ENCODE results near the gene FAM151A.

Gene FAM151A

DNA sequence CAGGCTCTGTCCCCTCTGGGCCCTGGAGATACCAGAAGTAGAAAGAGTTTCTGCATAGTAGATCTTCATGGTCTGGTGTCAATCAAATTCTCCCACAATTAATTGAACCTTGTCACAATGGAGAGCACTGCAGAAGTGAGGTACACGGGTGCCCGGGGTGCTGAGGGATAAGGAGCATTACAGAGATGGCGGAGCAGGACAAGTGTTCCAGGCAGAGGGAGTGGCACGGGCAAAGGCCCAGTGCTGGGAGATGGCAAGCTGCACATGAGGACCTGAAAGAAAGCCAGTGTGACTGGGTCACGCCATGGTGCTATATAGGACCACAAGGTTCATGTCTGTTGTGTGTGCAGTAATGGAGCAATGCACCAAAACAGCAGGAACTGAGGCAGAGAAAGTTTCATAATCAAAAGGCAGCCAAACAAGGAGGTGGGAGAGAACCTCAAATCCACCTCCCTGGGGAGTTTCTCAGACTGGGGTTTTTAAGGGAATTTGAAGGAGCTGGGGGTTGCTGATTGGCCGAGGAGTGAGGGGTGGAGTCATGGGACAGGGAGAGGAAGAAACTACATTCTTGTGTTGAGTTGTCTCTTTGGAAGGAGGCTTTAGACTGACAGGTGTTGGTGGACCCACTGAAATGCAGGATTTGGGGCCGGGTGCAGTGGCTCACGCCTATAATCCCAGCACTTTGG, 47.6 kb downstream of the FAM151A start:
- no peak for DNase-seq

DNA sequence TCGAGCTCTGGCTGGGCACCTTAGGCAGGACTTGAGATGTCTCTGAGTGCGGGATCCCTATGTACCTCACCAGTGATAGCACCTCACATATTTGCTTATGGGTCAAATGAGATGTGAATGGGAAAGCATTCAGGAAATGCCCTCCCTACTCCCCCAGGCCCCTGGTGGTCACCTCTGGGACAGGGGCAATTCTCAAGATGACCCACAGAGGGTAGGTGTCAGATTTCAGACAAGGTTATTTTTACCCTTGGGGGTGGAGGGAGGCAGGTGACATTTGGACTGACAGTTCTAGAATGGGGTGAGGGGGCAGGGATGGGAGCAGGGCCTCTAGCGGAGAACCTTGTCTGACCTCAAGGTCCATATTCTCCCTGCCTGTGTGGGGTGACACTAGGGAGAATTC, 48.2 kb downstream of the FAM151A start:
- no peak for DNase-seq

DNA sequence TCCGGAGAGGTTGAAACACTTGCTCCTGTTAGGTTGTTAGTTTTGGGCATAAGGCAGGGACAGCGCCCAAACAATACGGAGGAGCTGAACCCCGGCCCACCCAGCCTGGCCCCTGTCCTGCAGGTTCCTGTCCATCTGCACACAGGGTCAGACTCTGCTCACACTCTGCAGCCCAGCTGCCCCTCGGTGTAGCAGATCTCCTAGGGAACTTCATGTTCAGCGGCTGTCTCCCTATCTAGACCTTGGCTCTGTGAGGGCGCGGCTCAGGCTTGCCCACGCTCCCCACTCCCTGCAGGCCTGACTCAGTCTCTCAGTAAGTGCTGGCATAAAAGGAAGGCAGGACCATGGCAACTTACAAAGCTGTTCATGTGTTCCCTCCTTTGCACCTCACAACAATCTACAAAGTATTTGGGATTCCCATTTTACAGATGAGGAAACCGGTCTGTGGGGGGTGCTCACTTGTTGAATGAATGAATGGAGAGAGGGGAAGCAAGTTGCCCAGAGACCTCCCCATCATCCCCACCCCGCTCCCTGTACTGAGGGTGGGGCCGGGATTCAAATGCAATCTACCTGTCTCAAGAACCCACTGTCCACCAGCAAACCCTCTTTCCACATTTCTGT, 49.1 kb downstream of the FAM151A start:
- DNase-seq = no peak

DNA sequence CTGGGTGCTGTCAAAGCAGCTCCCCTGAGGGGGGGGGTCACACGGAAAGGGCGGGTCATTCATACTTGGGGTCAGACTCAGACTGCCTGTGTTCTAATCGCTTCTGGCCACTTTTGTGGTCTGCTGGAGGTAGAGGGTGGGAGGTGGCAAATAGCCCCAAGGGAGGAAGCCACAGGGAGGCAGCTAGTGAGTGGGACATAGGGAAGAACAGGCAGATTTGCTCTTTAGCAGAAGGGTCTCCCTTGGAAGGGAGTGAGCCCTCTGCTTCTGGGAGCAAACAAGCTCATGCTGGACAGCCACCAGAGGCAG, 50.8 kb downstream of the FAM151A start:
- DNase-seq = no peak

DNA sequence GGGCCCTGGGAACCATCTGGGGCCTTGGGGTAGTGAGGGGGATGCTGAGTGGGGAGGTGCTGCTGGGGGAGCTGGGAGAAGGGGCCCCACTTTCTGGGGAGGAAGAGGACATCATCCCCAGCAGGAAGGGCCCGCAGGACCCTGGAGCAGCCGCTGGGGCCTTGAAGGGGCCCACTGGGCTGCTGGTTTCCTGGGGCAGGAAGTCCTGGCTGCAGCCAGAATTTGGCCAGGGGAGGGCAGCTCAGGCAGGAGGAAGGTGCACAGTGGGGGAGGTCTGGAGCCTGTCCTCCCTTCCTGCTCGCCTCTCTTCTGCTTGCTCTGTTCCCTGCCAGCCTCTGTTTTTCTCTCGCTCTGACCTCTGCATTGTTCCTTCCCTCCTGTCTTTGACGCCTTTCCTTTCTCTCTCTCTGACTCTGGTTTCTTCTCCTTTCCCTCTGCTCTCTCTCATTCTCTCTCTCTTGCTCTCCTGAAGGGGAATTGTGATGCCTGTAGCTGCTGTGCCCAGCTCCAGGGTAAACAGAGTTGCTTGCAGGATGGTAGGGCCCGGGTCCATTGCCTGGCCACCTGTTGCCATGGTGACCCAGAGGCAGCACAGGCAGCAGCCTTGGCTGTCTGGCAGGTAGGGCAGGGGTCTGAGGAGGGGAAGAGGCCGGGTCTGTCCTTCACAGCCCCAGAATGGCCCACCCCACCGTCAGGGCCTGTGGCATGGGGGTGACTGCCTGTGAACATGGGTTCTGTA, 51.4 kb downstream of the FAM151A start:
- DNase-seq = no peak

DNA sequence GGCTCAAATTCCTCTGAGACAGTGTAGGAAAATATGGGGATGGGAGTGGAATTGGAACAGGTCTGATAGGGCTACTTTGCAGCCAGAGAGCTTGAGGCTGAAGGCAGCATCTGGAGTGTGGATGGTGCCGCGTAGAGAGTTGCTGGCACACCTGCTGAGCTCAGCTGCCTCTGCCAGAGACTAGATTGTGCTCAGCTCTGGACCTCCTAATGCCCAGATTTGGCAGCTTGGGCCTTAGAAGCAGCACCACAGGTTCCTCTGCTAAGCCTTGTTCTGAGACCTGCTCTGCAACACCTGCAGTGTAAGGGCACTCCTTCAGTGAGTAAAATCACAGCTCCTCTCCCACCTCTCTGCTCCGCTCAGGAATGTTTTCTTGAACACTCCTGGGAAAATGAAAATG, 52.0 kb downstream of the FAM151A start:
- DNase-seq = no peak

DNA sequence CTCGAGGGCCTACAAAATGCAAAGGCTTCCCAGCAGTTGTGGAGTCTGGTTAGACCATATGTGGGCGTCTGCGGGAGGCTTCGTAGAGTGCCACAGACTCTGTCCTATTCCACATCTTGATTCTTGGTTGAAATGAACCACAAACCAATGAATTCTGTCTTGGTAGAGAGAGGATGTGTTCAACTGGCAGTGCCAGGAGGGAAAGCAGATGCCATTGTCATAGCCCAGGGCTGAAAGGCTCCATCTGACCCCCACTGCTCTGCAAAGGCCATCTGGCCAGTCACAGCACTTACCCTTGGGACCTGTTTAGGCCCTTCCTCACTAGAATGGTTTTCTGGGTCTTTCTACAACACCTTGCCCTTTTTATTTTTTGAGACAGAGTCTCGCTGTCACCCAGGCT, 53.2 kb downstream of the FAM151A start:
- DNase-seq = no peak

DNA sequence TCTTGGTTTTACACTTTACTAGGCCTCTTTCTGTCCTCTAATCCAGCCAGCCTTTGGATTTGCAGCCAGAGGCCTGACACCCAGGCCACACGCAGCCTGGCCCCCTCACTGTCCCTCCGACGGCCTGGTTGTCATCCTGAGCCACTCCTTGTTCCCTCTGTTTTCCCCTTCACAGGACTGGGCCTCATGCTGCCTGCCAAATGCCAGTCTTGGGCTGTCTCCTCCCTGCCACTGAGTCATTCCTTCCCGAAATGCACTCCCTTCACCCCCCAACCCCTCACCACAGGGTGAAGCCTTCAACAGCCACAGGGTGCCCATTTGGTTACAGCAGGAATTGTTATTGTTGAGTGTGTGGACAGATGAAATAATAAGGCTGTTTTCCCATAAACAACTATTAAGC, 54.0 kb downstream of the FAM151A start:
- no peak for DNase-seq

DNA sequence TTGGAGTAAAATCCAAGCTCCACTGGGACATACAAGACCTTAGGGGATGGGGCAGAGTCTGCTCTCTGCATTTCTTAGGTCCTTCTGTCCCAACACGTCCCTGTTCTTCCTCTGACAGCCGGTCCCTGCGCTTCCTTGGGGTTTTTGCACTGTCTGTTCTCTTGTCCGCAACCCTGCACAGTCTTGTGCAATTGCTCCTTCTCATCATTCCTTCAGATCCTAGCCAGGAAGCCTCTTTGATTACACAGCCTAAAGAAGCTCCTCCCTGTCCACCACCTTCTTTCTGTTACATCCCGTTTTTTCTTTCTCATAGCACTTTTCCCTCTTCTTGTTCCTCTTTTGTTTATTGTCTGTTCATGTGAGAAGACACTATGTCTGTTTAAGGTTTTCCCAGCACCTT, 55.4 kb downstream of the FAM151A start:
- no peak for DNase-seq

DNA sequence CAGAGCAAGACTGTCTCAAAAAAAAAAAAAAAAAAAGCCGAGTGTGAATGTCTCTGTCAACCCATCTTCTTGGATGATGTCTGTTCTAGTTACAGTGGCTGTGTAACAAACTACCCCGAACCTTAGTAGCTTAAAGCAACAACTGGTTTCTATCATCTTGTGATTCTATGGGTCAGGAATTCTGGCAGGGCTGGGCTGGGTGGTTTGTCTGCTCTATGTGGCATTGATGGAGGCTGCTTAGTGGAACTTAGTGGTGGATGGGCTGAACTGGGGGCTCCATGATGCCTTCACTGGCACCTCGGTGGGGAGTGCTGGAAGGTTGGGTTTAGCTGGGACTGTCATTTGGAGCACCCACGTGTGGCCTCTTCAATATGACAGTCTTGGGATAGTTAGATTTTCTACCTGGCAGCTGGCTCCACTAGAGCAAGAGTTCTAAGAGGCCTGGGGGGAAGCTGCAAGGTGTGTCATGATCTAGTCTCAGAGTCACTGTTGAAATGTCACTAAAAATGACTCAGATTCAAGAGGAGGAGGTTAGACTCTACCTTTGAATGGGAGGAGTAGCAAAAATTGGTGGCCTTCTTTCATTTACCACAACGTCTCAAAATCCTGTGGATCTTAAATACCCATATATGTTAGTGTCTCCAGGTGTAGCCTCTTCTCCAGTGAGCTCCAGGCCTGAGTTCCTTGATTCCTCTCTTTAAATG, 56.7 kb downstream of the FAM151A start:
- DNase-seq = no peak

DNA sequence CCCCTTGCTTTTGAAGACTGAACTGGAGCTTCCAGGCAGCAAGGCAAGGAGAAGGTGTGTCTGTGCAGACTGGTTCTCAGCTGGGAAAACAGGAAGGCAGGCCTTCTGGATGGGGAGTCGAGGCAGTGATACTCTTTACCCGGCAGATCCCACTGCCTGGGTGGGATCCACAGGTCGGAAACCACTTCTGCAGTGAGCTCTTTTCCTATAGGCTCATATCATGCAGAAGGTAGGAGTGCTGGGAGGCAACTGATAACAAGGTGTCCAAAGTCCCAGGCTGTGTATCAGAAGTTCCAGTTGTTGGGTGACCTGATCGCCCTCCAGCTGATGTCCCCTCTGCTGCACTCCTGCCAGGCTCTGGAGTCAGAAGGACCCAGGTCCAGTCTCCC, 58.2 kb downstream of the FAM151A start:
- no peak for DNase-seq

DNA sequence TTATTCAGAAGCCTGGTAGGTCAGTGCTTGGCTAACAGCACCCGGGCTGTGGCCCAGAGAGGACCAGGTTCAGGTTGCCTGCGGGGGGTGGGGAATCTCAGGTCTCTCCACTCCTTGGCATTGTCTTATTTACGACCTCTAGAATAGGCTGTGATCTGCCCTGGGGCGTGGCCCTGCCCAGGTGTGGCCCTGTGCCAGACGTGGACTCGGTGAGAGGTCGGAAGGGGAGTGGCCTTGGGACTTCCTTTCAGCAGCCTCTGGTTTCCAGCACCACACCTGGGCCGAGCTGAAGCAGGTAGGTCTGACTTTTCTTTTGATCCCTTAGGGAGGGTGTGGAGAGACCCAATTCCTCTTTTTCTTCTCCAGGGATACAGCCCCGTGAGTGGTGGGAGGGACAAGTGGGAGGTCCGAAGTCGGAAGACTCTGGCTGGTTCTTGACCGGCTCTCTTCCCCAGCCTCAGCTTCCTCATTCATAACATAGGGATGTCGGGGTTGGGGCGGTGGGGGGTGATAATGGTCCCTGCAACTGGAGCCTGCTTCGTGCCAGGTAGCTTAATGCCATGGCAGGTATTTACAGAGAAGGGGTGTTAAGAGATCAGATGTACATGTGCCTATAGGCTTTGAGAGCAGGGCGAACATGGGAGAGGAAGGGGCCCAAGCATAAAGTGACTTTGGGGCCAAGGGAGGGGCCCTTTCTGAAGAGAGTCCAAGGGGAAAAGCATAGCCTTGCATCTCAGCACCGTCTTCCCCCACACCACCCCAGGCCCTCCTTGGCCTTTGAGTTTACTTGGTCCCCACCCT, 58.8 kb downstream of the FAM151A start:
- DNase-seq = no peak

DNA sequence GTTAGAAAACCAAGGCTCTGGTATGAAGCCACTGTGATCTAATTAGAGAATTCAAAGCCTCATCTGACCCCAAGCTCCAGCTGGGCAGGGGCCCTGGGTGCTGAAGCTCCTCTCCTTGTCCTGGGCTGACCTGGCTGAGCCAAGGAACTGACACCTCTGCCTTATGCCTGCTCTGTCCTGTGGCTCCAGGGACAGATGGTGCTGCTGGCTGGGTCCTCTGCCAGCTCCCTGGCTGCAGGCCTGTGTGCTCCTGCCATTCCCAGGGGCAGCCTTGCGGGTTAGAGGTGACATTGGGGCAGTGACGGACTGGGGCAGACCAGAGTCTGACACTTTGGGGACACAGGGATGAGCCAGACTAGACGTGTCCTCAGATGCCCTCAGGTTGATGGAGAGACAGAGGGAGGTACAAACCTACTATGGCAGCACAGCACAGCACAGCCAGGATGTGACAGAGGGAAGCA, 63.5 kb downstream of the FAM151A start:
- DNase-seq = no peak
